ENCODE data around the gene MON1A. TPM values are rescaled to one million over a fixed set of nuclear protein-coding genes. Genes with fewer than 3 reads are reported as not detected.

The MON1A gene
- total RNA-seq, 1 donor: 12.1 TPM

- TF ChIP-seq CTCF (IDR thresholded peaks at IDR 0.05; ENCODE audit: insufficient read depth, low read depth, low read length): no peak
- H3K4me3 ChIP-seq (ENCODE audit: low read depth, low read length): no peak overlapping the region
Observed at GRCh38 chr3:49877716-49878115, 51.9 kb downstream of the MON1A start.

GRCh38 chr3:49876567-49876966 lies 53.0 kb downstream of the MON1A start:
- no peak for TF ChIP-seq CTCF (IDR thresholded peaks at IDR 0.05; ENCODE audit: insufficient read depth, low read depth, low read length)
- DNase-seq (ENCODE audit: low read depth): no peak
- H3K4me3 ChIP-seq (ENCODE audit: low read depth, low read length): no peak overlapping the region

More at GRCh38 chr3:49877716-49878115, 51.9 kb downstream of the MON1A start:
- no peak for DNase-seq (ENCODE audit: low read depth)

GRCh38 chr3:49873623-49874022 lies 56.0 kb downstream of the MON1A start:
- no peak for DNase-seq (ENCODE audit: low read depth)
- H3K4me3 ChIP-seq (ENCODE audit: low read depth, low read length): no peak overlapping the region
- no peak for TF ChIP-seq CTCF (IDR thresholded peaks at IDR 0.05; ENCODE audit: insufficient read depth, low read depth, low read length)

DNA sequence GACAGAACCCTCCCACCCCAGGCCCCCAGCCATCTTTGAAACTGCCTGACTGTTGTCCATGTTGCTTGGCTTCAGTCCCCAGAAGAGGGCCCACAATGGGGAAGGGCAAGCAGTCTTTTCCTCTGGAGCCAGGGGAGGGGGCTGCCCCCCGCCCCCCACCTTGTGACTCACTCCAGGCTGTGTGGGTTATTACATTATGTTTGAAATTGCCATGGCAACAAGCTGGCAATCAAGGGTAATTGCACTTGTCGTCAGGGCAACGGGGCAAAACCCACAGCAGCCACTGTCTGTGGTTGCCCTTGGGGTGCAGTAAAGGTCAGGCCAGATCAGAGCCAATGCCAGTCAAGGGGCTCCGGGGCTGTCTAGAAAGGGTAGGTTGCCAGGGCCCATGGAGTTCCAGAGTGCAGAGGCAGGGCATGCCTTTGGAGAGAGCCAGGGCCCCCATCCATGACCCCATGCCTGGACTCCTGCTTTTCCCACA lies 56.8 kb downstream of the MON1A start:
- DNase-seq (ENCODE audit: low read depth): no peak
- no peak overlapping the region for H3K4me3 ChIP-seq (ENCODE audit: low read depth, low read length)
- TF ChIP-seq CTCF (IDR thresholded peaks at IDR 0.05; ENCODE audit: insufficient read depth, low read depth, low read length): no peak

- no peak for TF ChIP-seq CTCF (IDR thresholded peaks at IDR 0.05; ENCODE audit: insufficient read depth, low read depth, low read length)
- H3K4me3 ChIP-seq (ENCODE audit: low read depth, low read length): no peak overlapping the region
- DNase-seq (ENCODE audit: low read depth): no peak
Observed at GRCh38 chr3:49871531-49872153, 58.0 kb downstream of the MON1A start.

- peak within 1 kb of the TSS; percentile 15 for H3K4me3 ChIP-seq (ENCODE audit: low read depth, low read length)
- no peak for TF ChIP-seq CTCF (IDR thresholded peaks at IDR 0.05; ENCODE audit: insufficient read depth, low read depth, low read length)
- no peak for DNase-seq (ENCODE audit: low read depth)
Observed at GRCh38 chr3:49869525-49870126, 60.0 kb downstream of the MON1A start, which contains the start of gene CAMKV. TSS of gene CAMKV (minus strand) at chr3:49869906. CDS start at chr3:49862388, 7,518 bp downstream.
